Measurements from ENCODE around the gene DHRSX. TPM values are rescaled to one million over a fixed set of nuclear protein-coding genes. Genes with fewer than 3 reads are reported as not detected.

DHRSX gene
- total RNA-seq, 1 experiment from 2014 or later, result 11.5 TPM

- Histone ChIP-seq H3K9me2 (replicated peaks; ENCODE audit: low read length) (no peaks in the 10 kb centered on the region), H3K36me3 (ENCODE audit: low read depth, low read length) (no peaks in the 10 kb centered on the region), H3K4me1 (ENCODE audit: insufficient read depth, low read length) (no peaks in the 10 kb centered on the region), H3K27ac (ENCODE audit: low read length) (no peak overlapping the region), H2AFZ (ENCODE audit: low read length) (no peak overlapping the region), H3F3A (ENCODE audit: low read length, unreplicated experiment) (no peaks in the 10 kb centered on the region), H3K9ac (ENCODE audit: low read length) (no peak overlapping the region), H3K27me3 (ENCODE audit: low read length) (peaks cover 6% of the 10 kb centered on the region; the same call in 1 of the 2 replicates), H3K79me2 (ENCODE audit: low read length) (no peaks in the 10 kb centered on the region), H3K9me3 (ENCODE audit: low read length) (no peaks in the 10 kb centered on the region), H4K20me1 (ENCODE audit: low read length) (no peaks in the 10 kb centered on the region), H3K4me3 (ENCODE audit: low read length) (no peak overlapping the region), H3K4me2 (ENCODE audit: low read length) (no peak overlapping the region)
- TF ChIP-seq EZH2 (IDR thresholded peaks at IDR 0.05; ENCODE audit: low read length, unreplicated experiment) (no peak), EZH2phosphoT487 (IDR thresholded peaks at IDR 0.05; ENCODE audit: borderline replicate concordance, low read length) (no peak), CTCF (conservative IDR thresholded peaks at IDR 0.05; ENCODE audit: low read depth, low read length) (no peak)
- intact Hi-C loops (cut with micrococcal nuclease), result no loop called here
- ATAC-seq (no peak), DNase-seq (no peak)
- BruUV-seq (replicated peaks), result no TSS peak
- POLR2A ChIA-PET (ENCODE audit: unreplicated experiment), result no interaction called here
- CTCF ChIA-PET, result no interaction called here
Measured at GRCh38 chrX:2548711-2549423, 48.1 kb upstream of the DHRSX start.

DNA sequence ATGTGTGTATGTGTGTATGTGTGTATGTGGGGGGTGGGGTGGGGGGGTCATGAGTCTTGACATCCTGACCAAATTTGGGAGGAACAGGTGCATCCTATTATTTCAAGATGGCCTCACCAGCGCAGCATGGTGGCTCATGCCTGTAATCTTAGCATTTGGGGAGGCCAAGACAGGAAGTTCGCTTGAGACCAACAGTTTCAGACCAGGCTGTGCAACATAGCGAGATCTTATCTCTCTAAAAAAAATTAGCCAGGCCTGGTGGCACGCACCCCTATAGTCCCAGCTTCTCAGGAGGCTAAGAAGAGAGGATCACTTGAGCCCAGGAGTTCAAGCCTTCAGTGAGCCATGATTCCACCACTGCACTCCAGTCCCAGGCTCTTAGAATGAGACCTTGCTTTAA is 47.0 kb upstream of the DHRSX start:
- Histone ChIP-seq H2AFZ (ENCODE audit: low read length) (no peak overlapping the region), H3K27me3 (ENCODE audit: low read length) (0 out of 2 replicates have a peak, but pooled peaks cover 3% of the 10 kb centered on the region), H3K4me1 (ENCODE audit: insufficient read depth, low read length) (no peaks in the 10 kb centered on the region), H4K20me1 (ENCODE audit: low read length) (no peaks in the 10 kb centered on the region), H3K9ac (ENCODE audit: low read length) (no peak overlapping the region), H3K9me2 (replicated peaks; ENCODE audit: low read length) (no peaks in the 10 kb centered on the region), H3K79me2 (ENCODE audit: low read length) (no peaks in the 10 kb centered on the region), H3K9me3 (ENCODE audit: low read length) (no peaks in the 10 kb centered on the region), H3F3A (ENCODE audit: low read length, unreplicated experiment) (no peaks in the 10 kb centered on the region), H3K27ac (ENCODE audit: low read length) (no peak overlapping the region), H3K4me2 (ENCODE audit: low read length) (no peak overlapping the region), H3K4me3 (ENCODE audit: low read length) (no peak overlapping the region), H3K36me3 (ENCODE audit: low read depth, low read length) (no peaks in the 10 kb centered on the region)
- intact Hi-C loops (cut with micrococcal nuclease), result no loop called here
- TF ChIP-seq EZH2 (IDR thresholded peaks at IDR 0.05; ENCODE audit: low read length, unreplicated experiment), result no peak
- no peak for TF ChIP-seq CTCF (conservative IDR thresholded peaks at IDR 0.05; ENCODE audit: low read depth, low read length)
- DNase-seq (no peak), ATAC-seq (no peak)
- CTCF ChIA-PET, result no interaction called here
- no TSS peak for BruUV-seq (replicated peaks)
- POLR2A ChIA-PET (ENCODE audit: unreplicated experiment), result no interaction called here

- ATAC-seq (no peak), DNase-seq (no peak)
- H3K27ac ChIP-seq (ENCODE audit: low read length), result no peak overlapping the region
- no TSS peak for BruUV-seq (replicated peaks)
- POLR2A ChIA-PET (ENCODE audit: unreplicated experiment), result no interaction called here
- no peaks in the 10 kb centered on the region for H4K20me1 ChIP-seq (ENCODE audit: low read length)
- H3K36me3 ChIP-seq (ENCODE audit: low read depth, low read length), result no peaks in the 10 kb centered on the region
- no peaks in the 10 kb centered on the region for H3K4me1 ChIP-seq (ENCODE audit: insufficient read depth, low read length)
- no peak overlapping the region for H2AFZ ChIP-seq (ENCODE audit: low read length)
- TF ChIP-seq EZH2 (IDR thresholded peaks at IDR 0.05; ENCODE audit: low read length, unreplicated experiment) (no peak), CTCF (conservative IDR thresholded peaks at IDR 0.05; ENCODE audit: low read depth, low read length) (no peak), EZH2phosphoT487 (IDR thresholded peaks at IDR 0.05; ENCODE audit: borderline replicate concordance, low read length) (no peak)
- H3K27me3 ChIP-seq (ENCODE audit: low read length), result no peaks in the 10 kb centered on the region
- no peak overlapping the region for H3K4me3 ChIP-seq (ENCODE audit: low read length)
- H3K9me3 ChIP-seq (ENCODE audit: low read length), result no peaks in the 10 kb centered on the region
- no peaks in the 10 kb centered on the region for H3K9me2 ChIP-seq (replicated peaks; ENCODE audit: low read length)
- H3F3A ChIP-seq (ENCODE audit: low read length, unreplicated experiment), result no peaks in the 10 kb centered on the region
- H3K9ac ChIP-seq (ENCODE audit: low read length), result no peak overlapping the region
- intact Hi-C loops (cut with micrococcal nuclease), result no loop called here
- H3K4me2 ChIP-seq (ENCODE audit: low read length), result no peak overlapping the region
- CTCF ChIA-PET, result no interaction called here
- no peaks in the 10 kb centered on the region for H3K79me2 ChIP-seq (ENCODE audit: low read length)
Measured at GRCh38 chrX:2546496-2546895, 45.7 kb upstream of the DHRSX start.

Data from PC-3 (cell line).